HPDE6-E6E7 (cell line): Measurements from ENCODE around the gene ERICH6.

Experiments
- DNase-seq: peaks from one replicate; pipeline ENCODE4 v3.0.0; 2011; ENCODE audit warnings: missing footprints; ENCODE audit errors: extremely low spot score

ERICH6 gene

GRCh38 chr3:150736903-150737832, 33.4 kb upstream of the ERICH6 start:
- DNase-seq: no peak

GRCh38 chr3:150736316-150736719, 32.6 kb upstream of the ERICH6 start:
- no peak for DNase-seq

GRCh38 chr3:150734795-150735119, 31.0 kb upstream of the ERICH6 start:
- DNase-seq: no peak

GRCh38 chr3:150733936-150734794, 30.4 kb upstream of the ERICH6 start:
- no peak for DNase-seq

- no peak for DNase-seq
These were observed 29.7 kb upstream of the ERICH6 start for GRCh38 chr3:150733373-150733935.

- DNase-seq: no peak
These were observed 26.1 kb upstream of the ERICH6 start for GRCh38 chr3:150729682-150730360.

GRCh38 chr3:150727653-150728502, 24.2 kb upstream of the ERICH6 start:
- DNase-seq: no peak

- DNase-seq: no peak
These were observed 21.8 kb upstream of the ERICH6 start for GRCh38 chr3:150725548-150725947.

GRCh38 chr3:150723946-150724345, 20.2 kb upstream of the ERICH6 start:
- no peak for DNase-seq

GRCh38 chr3:150722267-150722666, 18.5 kb upstream of the ERICH6 start:
- DNase-seq: no peak

- no peak for DNase-seq
These were observed 17.8 kb upstream of the ERICH6 start for GRCh38 chr3:150721285-150722130.

- DNase-seq: no peak
These were observed 16.7 kb upstream of the ERICH6 start for GRCh38 chr3:150720444-150720843.

- no peak for DNase-seq
These were observed 6.4 kb upstream of the ERICH6 start for GRCh38 chr3:150710097-150710496.

- no peak for DNase-seq
These were observed 393 bp downstream of the ERICH6 start for GRCh38 chr3:150703299-150703755.

- DNase-seq: no peak
These were observed 4.6 kb downstream of the ERICH6 start for GRCh38 chr3:150699068-150699639.

GRCh38 chr3:150697646-150698045, 6.1 kb downstream of the ERICH6 start:
- no peak for DNase-seq

- DNase-seq: no peak
These were observed 12.2 kb downstream of the ERICH6 start for GRCh38 chr3:150691414-150692040.

- no peak for DNase-seq
These were observed 16.1 kb downstream of the ERICH6 start for GRCh38 chr3:150687613-150688012.

- DNase-seq: no peak
These were observed 20.9 kb downstream of the ERICH6 start for GRCh38 chr3:150682824-150683223.
